A549 treated with GW870086 at 1 μM for 4 hours (cell line): ENCODE measurements around the gene GPR135. TPM values are rescaled to one million over a fixed set of nuclear protein-coding genes. Genes with fewer than 3 reads are reported as not detected.

Experiments used
- total RNA-seq: library from RNA; stranded (reverse); fragments of 200-300 nt; extraction: Qiagen RNA extraction; gene quantifications from 5 replicates; pipeline ENCODE4 v1.2.3, GENCODE V29; 2022; ENCODE audit warnings: low read depth

GPR135 gene, protein sequence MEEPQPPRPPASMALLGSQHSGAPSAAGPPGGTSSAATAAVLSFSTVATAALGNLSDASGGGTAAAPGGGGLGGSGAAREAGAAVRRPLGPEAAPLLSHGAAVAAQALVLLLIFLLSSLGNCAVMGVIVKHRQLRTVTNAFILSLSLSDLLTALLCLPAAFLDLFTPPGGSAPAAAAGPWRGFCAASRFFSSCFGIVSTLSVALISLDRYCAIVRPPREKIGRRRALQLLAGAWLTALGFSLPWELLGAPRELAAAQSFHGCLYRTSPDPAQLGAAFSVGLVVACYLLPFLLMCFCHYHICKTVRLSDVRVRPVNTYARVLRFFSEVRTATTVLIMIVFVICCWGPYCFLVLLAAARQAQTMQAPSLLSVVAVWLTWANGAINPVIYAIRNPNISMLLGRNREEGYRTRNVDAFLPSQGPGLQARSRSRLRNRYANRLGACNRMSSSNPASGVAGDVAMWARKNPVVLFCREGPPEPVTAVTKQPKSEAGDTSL
- 0.64 to 1.3 TPM (median 0.89 TPM) in 5 replicates for total RNA-seq

DNA sequence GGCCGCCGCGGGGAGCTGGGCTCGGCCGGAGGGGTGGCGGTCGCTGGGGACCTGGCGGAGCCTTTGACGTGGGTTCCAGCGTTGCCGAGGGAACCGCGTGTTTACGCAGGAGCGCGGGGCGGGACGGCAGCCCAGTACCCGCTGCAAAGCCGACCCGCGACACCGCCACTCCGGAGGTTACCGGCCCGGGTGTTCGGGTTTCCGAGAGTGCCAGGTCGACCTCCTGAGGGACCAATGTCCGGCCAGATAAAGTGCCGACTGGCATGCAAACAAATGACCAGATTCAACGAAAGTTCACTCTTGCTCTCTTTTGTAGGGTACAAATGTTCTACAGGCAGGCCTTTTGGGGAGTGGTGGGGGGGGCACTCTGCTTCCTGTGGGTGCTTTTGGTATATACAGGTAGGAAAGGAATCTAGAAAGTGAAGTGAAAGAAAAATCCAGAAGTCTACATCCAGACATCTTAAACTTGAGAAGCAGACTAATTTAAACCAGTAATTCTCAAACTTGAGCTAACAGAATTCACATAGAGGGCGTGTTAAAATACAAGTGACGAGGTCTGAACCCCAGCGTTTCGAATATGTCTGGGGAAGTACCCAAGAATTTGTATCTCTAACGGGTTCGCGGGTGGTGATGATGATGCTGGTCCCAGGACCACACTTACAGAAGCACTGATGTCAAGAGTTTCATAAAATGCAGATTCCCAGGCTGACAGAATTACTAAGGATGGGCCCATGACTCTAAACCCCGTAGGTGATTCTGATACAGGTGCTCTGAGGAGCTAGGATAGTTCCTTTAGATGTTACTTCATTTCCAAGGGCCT, at the start of gene GPR135:
TSS of gene GPR135 (minus strand) at position 65 of the 820 bp plus-strand sequence. CDS start 154 bp downstream, outside the sequence.

DNA sequence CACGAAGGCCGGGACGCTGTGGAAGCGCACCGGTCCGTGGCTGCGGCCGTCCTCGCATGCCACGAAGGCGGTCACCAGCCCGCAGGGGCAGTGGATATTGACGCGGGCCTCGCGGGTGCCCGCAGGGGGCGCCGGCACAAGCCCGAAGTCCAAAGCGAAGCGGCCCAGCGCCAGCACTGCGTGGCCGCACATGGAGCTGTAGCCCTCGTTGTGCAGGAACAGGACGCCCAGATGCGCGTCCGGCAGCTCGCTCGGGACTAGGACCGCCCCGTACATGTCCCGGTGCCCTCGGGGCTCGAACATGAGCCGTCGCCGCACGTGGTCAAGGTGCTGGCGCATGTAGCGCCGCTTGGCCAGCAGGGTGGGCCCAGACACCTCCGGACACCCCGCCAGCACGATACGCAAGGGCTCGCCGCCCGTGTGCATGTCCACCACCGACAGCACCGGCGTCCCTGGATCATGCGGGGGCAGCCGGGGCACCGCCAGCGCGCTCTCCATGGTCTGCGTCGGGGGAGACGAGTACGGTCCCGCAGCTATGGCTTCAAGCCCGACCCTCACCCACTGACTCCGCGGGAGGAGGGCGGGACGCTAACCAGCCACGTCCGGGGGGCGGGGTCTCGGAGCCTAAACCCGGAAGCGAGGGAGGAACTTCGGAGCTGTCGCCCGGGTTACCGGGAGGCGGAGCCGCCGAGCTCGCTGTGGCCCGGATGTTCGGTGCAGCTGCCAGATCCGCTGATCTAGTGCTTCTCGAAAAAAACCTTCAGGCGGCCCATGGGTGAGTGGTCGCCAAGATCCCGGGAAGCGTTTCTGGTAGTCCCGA, 18.8 kb upstream of the GPR135 start, which contains the start of the genes JKAMP and L3HYPDH:
TSS of gene JKAMP (plus strand) at position 699 of the 820 bp plus-strand sequence. CDS start at position 772, 73 bp downstream.
TSS of gene L3HYPDH (minus strand) at position 590 of the 820 bp plus-strand sequence. CDS start at position 498, 92 bp downstream.

Other genes with a start within 250 kb of the GPR135 start
- gene L3HYPDH, start 19.0 kb upstream of the GPR135 start, total RNA-seq: 39.9 to 45.1 TPM (median 43.9 TPM) in 5 replicates
- gene JKAMP, start 19.1 kb upstream of the GPR135 start, total RNA-seq: 66.1 to 80.4 TPM (median 73.2 TPM) in 5 replicates
- not detected in 5 replicates for gene CCDC175, start 111.4 kb upstream of the GPR135 start, total RNA-seq